HUES48 (cell line): ENCODE data around the gene SUCO.

Source experiments
- H3K27ac ChIP-seq: one replicate; pipeline ENCODE4 v1.7.0; 2013; ENCODE audit warnings: low read depth, low read length, inconsistent platforms
- H3K27me3 ChIP-seq: 2 replicates; pipeline ENCODE4 v1.6.1; 2013; ENCODE audit warnings: mild to moderate bottlenecking, low read length; ENCODE audit not compliant: control insufficient read depth, insufficient read depth
- H3K36me3 ChIP-seq: 2 replicates; pipeline ENCODE4 v1.6.1; 2013; ENCODE audit warnings: low read length; ENCODE audit not compliant: control insufficient read depth, insufficient read depth
- H3K4me1 ChIP-seq: 2 replicates; pipeline ENCODE4 v1.6.1; 2013; ENCODE audit warnings: mild to moderate bottlenecking, low read length; ENCODE audit not compliant: control insufficient read depth, insufficient read depth
- H3K4me3 ChIP-seq: 2 replicates; pipeline ENCODE4 v1.5.1; 2013; ENCODE audit warnings: mild to moderate bottlenecking, low read depth, low read length
- H3K9ac ChIP-seq: 2 replicates; pipeline ENCODE4 v1.6.1; 2013; ENCODE audit warnings: mild to moderate bottlenecking, low read depth, low read length, moderate library complexity
- H3K9me3 ChIP-seq: 2 replicates; pipeline ENCODE4 v1.6.1; 2013; ENCODE audit warnings: low read length; ENCODE audit not compliant: control insufficient read depth, insufficient read depth

SUCO gene

DNA sequence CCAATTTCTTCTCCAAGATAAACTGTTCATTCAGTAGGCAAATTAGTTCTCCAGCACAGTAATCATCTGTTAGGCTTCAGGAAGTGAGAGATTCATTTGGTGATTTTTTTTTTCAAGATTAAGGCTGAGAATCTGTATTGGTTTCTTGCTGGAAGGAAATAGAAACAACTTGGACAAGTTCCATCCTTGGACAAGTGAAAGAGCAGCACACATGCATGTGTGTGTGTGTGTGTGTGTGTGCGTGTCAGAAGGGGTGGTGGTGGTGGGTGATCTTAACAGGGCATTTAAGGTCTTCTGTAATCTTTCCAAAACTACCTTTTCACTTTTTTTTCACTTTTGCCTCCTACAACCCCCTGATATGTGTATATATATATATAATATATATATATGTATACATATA lies 15.9 kb upstream of the SUCO start:
- no peak overlapping the region for H3K27ac ChIP-seq
- no peaks in the 10 kb centered on the region for H3K27me3 ChIP-seq
- no peaks in the 10 kb centered on the region for H3K4me1 ChIP-seq
- no peaks in the 10 kb centered on the region for H3K36me3 ChIP-seq
- no peak overlapping the region for H3K4me3 ChIP-seq
- H3K9me3 ChIP-seq = no peaks in the 10 kb centered on the region
- no peak overlapping the region for H3K9ac ChIP-seq

DNA sequence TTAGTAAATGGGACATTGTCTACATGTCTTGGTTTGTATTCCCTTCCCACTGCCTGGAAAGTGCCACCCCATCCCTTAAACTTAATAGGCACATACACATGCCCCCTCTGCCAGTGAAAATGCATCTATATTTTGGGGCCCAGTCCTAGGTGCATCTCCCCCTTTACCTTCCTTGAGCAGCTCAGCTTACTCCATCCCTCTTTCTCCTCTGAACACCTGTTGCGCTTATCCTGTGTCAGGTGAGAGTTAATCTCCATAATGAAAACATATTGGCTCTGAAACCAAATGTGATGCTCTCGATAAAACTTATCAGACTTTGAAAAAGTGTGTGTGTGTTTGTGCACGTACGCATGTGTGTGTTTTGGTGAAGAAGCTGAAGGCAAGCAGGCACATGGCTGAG lies 15.4 kb upstream of the SUCO start:
- no peaks in the 10 kb centered on the region for H3K36me3 ChIP-seq
- H3K9ac ChIP-seq = no peak overlapping the region
- H3K27ac ChIP-seq = no peak overlapping the region
- H3K27me3 ChIP-seq = no peaks in the 10 kb centered on the region
- H3K9me3 ChIP-seq = no peaks in the 10 kb centered on the region
- H3K4me3 ChIP-seq = no peak overlapping the region
- no peaks in the 10 kb centered on the region for H3K4me1 ChIP-seq

DNA sequence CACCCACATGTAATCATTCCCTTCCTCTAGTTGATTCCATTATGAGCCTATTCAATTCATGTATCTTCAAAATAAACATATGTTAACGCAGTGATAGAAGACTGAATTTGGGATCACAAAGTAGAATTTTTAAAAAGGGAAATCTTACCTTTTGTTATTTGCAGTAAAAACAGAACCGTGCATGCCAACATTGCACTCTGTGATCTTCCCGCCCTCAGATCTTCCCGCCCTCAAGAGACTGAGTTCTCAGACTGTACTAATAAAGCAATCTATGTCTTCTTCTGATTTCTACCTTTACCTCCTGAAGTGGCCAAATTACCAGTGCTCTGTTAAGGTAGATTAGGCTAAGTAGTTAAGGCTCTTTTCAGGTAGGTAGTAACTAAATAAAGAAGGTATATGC lies 3.6 kb upstream of the SUCO start:
- H3K4me1 ChIP-seq = peaks cover 4% of the 10 kb centered on the region; the same call in 1 of the 2 replicates
- no peaks in the 10 kb centered on the region for H3K27me3 ChIP-seq
- no peak overlapping the region for H3K4me3 ChIP-seq
- no peak overlapping the region for H3K27ac ChIP-seq
- no peak overlapping the region for H3K9ac ChIP-seq
- no peaks in the 10 kb centered on the region for H3K36me3 ChIP-seq
- H3K9me3 ChIP-seq = no peaks in the 10 kb centered on the region

DNA sequence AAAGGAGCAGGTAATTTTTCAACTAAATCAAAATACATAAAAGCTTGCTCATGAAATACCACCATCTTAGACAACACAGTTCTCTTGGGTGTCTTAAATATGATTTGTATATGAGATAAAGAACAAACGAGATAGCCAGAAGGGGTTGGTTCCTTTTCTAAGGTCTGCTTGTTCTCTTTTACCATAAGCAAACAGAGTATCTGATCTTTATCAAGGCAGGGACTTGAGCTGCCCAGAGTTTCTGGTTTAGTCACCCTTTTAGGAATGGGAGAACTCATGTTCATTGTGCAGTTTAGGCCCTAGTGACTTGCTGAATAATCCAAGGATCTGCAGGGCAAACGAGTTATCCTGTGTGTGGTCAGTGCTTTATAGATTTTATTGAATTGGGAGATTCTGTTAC lies 3.0 kb upstream of the SUCO start:
- Histone ChIP-seq H3K4me1 (peaks cover 10% of the 10 kb centered on the region), H3K27ac (no peak overlapping the region), H3K27me3 (no peaks in the 10 kb centered on the region), H3K9me3 (no peaks in the 10 kb centered on the region), H3K4me3 (no peak overlapping the region), H3K36me3 (no peaks in the 10 kb centered on the region), H3K9ac (no peak overlapping the region)

DNA sequence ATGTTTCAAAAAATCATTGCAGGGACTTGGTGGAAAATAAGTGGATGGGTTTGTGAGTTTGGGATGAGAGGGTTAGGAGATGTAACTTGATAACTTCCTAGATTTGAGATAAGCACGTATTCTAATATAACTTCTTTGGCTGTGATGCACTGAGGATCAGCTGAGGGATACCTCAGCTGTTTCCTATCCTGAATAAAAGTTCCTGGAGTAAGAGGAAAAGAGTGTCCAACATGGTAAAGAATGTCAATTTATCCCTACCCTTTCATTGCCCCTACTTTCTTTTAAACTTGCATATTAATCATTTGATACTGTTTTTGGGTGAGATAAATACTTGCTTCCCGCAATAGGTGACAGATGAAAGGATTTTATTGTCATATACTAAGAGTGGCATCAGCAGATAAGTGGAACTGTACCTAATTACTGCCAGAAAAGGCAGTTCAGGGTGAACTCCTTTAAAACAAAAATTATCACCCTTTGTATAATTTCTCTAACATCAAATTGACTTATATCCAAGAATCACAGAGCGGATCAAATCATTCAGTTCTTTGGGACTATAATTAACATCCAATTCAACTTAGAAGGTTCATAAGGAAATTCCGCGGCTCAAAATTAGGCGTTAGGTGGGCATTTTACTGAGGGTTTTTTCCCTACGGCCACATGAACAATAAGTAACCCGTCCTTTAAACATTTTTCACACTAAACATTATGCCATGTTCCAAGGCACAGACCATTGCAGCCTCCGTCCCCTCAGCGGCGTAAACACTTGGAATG lies 1.4 kb upstream of the SUCO start:
- Histone ChIP-seq H3K27me3 (no peaks in the 10 kb centered on the region), H3K9me3 (no peaks in the 10 kb centered on the region), H3K27ac (peak overlapping the region; percentile 98), H3K4me3 (peak overlapping the region; percentile 77), H3K9ac (peak overlapping the region; percentile 76), H3K4me1 (peaks cover 26% of the 10 kb centered on the region), H3K36me3 (no peaks in the 10 kb centered on the region)

DNA sequence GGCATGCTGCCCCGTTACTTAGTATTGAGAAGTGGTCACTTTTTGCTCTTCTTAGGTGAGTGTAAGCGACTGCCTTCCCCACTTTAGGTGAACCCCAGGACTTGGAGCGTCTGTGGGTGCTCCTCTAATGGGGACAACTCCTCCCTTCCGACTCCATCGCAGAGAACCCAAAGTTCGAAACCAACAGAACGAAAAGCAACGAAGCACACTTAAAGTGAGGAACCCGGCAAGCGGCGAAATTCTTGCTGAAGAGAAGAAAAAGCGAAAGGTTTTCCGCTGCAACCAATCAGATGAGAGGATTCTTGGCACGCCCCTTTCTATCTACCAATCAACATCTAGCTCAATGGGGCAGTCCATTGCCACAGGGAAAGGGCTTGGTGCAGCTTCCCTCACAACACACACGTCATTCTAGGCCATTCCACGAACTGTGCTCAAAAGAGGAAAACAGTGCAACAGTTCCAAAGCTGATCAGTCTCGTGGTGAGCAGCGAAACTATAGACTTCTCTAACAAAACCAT lies 709 bp upstream of the SUCO start:
- no peaks in the 10 kb centered on the region for H3K36me3 ChIP-seq
- no peaks in the 10 kb centered on the region for H3K9me3 ChIP-seq
- peak overlapping the region; percentile 98 for H3K27ac ChIP-seq
- H3K9ac ChIP-seq = peak overlapping the region; percentile 76
- peaks cover 32% of the 10 kb centered on the region for H3K4me1 ChIP-seq
- H3K27me3 ChIP-seq = no peaks in the 10 kb centered on the region
- peak overlapping the region; percentile 77 for H3K4me3 ChIP-seq

DNA sequence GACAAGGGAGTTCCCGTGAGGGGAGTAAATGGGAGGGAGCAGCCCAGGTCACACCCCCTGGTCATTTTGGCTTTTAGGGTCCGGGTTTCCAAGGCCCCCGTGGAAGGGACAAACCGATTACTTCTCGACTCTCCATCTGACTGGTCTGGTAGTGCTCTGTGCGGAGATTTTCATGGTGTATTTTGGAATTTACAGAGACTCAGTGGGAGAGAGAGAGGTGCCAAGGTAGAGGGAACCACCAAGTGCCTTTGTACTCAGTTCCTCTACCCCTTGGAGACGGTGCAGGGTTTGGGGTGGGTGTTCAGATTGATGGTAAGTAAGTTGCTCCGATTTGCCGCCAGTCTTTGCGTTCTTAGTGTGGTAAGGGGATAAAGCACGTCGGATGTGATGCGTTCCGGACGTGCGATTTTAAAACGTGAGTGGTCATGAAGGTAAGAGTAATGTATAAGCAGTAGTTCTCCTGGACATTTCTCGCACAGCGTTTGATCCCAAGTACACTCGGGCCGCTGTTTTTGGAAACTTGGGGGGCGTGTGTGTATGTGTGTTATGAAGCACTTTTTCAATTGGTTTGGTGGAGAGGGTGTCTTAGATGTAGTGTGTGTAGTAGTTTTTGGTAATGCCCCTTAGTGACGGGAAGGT lies 682 bp downstream of the SUCO start:
- H3K27ac ChIP-seq = peak overlapping the region; percentile 98
- H3K4me3 ChIP-seq = peak overlapping the region; percentile 77
- no peaks in the 10 kb centered on the region for H3K36me3 ChIP-seq
- H3K9ac ChIP-seq = peak overlapping the region; percentile 87
- H3K27me3 ChIP-seq = no peaks in the 10 kb centered on the region
- H3K4me1 ChIP-seq = peaks cover 45% of the 10 kb centered on the region
- H3K9me3 ChIP-seq = no peaks in the 10 kb centered on the region

DNA sequence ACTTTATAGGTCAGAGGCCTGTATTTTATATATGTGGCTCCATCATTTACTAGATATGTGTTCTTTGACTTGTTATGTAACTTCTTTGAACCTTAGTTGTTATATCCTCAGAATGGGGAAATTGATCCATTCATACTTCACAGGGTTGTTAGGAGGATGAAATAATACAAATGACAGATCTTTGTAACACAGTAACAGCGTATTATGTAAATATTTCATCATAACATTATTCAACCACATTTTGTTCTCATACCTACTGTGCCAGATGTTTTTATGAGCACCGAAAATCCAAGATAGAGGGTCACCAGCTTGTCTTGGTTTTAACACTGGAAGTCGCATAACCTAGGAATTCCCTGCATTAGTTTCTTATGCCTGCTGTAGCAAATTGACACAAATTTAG lies 3.3 kb downstream of the SUCO start:
- Histone ChIP-seq H3K9ac (no peak overlapping the region), H3K4me1 (peaks cover 66% of the 10 kb centered on the region), H3K4me3 (peak overlapping the region; percentile 13; the same call in 1 of the 2 replicates), H3K36me3 (no peaks in the 10 kb centered on the region), H3K27me3 (no peaks in the 10 kb centered on the region), H3K27ac (no peak overlapping the region), H3K9me3 (no peaks in the 10 kb centered on the region)

DNA sequence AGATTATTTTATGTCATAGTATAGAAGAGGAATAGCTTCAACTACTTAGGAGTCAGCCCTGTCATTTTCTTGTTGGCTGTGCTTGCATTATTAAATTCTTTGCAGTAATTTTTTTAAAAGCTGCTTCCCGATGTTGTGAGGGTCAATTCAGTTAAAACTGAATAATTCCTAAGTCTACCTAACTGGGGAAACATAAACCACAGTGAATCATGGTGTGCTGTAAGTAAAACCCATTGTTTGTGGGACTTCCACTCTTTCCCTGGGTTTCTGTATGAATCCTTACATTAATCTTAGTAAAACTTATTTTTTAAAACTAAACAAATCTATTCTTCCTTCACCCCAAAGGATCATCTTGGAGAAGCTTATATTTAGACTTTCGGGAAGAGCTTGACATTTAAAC lies 4.4 kb downstream of the SUCO start:
- H3K9me3 ChIP-seq = no peaks in the 10 kb centered on the region
- H3K9ac ChIP-seq = no peak overlapping the region
- H3K4me1 ChIP-seq = peaks cover 64% of the 10 kb centered on the region
- H3K27ac ChIP-seq = peak overlapping the region; percentile 91
- no peaks in the 10 kb centered on the region for H3K36me3 ChIP-seq
- no peaks in the 10 kb centered on the region for H3K27me3 ChIP-seq
- H3K4me3 ChIP-seq = peak overlapping the region; percentile 45

DNA sequence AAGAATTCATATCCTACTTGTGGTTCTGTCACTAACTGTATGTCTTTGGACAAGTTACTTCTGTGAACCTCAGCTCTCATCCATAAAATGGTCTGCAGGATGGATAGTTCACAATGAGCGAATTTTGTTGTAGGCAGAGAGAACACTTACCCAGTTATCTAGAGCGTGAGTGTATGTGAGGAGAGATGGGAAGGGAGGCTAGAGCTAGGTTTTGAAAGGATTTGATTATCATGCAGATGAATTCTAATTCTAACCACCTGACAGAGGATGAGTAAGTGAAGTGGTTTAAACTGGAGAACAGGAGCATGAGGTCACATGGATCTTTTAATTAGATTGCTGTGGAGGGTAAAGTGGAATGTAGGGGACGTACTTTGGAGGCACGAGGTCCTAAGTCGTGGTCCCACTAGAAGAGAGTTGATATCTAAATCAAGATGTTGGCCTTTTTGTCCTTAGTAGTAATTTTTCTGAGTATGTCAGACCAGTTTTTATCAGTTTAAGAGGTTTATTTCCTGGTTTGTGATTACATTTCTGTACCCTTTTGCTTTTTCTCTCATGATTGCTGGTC lies 5.0 kb downstream of the SUCO start:
- Histone ChIP-seq H3K9ac (peak overlapping the region; percentile 47; the same call in 1 of the 2 replicates), H3K4me3 (peak overlapping the region; percentile 45), H3K27ac (peak overlapping the region; percentile 91), H3K36me3 (no peaks in the 10 kb centered on the region), H3K9me3 (no peaks in the 10 kb centered on the region), H3K4me1 (peaks cover 69% of the 10 kb centered on the region), H3K27me3 (no peaks in the 10 kb centered on the region)

DNA sequence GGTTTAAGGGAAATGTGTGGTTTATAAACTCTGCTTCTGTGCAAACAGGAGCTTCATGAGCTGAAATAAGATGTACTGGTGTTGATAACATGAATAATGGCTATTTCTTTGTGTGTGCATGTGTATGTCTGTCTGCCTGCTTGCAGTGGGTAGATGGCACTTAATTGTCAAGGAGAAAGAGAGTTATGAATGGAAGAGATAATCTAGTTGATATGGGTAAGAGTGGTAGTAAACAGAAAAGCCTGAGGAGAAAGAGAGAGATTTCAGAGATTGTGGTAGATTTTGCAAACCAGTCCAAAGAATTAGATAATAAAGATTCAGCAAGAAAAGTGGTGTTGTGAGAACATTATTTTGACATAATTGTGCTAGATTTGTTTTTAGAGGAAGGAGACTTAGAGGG lies 7.7 kb downstream of the SUCO start:
- Histone ChIP-seq H3K36me3 (no peaks in the 10 kb centered on the region), H3K27ac (no peak overlapping the region), H3K9me3 (no peaks in the 10 kb centered on the region), H3K27me3 (no peaks in the 10 kb centered on the region), H3K4me1 (peaks cover 80% of the 10 kb centered on the region), H3K9ac (no peak overlapping the region), H3K4me3 (no peak overlapping the region)
